HG02610 (cell line): ENCODE data around the gene GNAI2.
A peak's percentile ranks its signal among the peaks of the same experiment; 100 is the strongest.
"Not testable (repeated sequence)": the region's sequence is repeated elsewhere in the genome, so short reads cannot be mapped to it uniquely, and the experiment has no call there.

Experiments
- ATAC-seq: cut with Tn5 transposase; IDR thresholded peaks from one replicate; pipeline ENCODE4 v1.9.1; 2021; ENCODE audit warnings: mild to moderate bottlenecking, moderate library complexity; ENCODE audit not compliant: unreplicated experiment

The GNAI2 gene

DNA sequence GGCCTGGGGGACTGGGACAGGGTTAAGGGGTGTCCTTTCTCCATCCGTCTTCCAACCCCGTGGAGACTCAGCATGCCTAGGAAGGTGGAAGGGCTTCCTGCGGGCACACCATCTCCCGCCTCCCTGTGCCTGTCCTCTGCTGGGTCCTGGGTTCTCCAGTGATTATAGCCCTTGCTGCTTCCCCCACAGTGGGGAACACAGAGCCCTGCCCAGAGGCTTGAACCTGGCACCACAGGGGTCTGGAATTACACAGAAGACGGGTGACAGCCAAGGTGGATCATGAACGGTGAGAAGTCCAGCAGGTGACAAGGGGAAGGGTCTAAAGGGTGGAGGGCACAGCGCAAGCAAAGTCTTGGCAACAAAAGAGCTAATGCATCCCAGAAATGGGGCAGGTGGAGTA is 26.8 kb downstream of the GNAI2 start:
- ATAC-seq, result no peak

DNA sequence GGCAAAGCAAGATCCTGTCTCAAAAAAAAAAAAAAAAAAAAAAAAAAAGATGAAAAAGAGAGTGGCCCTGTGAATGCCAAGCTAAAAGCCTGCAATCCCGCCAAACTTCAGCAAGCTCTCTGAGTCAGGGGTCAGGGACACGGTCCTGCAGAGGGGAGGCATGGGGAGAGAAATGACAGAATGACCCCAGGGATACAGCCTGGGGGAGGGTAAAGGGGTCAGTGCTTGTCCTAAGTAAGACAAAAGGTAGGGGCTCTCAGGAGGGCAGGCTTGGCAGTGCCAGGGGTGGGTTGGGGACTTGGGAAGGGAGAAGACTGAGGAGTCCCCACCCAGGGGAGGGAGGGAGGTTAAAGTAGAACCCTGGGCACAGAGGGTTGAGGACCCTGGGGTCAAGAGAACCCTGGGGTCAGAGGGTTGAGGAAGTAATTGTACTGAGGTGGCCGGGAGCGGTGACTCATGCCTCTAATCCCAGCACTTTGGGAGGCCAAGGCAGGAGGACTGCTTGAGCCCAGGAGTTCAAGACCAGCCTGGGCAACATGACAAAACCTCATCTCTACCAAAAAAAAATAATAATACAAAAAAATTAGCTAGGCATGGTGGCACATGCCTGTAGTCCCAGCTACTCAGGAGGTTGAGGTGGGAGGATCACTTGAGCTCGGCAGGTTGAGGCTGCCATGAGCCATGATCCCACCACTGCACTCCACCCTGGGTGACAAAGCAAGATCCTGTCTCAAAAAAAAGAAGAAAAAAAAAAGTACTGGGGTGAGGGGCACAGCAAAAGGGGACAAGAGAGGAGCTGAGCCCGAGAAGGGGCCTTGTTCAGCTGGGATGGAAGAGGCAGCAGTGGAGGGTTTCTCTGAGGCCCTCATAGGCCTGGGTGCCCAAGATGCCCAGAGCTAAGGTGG is 27.7 kb downstream of the GNAI2 start:
- ATAC-seq, result no peak

DNA sequence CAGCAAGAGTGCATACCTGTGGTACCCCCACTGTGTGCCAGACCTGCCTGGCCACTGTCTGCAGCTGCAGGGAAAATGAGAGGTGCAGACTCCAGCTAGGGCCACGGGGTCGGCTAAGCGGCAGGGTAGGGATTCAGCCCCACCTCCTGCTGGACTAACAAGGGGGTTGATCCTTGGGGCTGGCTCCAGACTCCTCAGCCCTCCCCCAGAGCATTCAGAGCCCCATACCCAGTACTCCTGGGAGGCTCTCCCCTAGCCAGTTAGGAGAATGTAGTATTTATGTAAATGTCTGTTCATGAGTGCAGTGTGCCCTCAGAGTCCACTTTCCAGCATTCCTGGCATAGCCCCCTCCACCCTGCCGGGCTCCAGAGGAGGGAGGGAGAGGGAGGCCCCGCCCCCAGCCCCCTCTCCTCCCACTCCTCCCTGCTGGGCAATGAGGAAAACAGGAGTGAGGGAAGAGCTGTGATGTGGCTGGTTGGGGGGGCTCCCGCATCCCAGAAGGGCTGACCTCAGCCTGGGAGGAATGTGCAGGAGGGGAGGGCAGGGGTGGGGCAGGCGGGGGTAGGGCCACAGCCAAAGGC is 28.5 kb downstream of the GNAI2 start:
- ATAC-seq, result no peak

DNA sequence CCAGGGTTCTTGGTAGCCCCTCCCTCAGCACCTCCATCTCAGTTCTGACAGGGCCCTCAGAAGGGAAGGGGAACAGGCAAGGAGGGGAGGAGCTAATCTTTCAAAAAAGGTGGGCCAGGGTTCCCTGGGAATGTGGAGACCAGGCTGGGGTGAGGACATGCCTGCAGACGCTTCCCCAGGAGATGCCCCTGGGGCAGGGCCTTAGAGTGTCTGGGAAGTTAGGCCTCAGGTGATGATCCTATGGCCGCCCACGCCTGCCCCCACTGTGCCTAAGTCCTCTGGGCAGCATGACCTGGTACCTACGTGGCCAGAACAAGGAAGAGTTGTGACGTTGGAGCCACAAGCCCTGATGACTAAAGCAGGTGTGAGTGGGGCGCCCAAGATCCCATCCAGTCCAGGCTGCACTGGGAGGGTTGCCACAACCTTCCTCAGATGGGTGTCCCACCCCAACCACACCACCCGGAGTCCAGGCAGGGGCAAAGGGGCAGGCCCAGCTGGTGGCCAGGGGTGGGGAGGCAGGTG is 29.0 kb downstream of the GNAI2 start:
- ATAC-seq, result no peak

DNA sequence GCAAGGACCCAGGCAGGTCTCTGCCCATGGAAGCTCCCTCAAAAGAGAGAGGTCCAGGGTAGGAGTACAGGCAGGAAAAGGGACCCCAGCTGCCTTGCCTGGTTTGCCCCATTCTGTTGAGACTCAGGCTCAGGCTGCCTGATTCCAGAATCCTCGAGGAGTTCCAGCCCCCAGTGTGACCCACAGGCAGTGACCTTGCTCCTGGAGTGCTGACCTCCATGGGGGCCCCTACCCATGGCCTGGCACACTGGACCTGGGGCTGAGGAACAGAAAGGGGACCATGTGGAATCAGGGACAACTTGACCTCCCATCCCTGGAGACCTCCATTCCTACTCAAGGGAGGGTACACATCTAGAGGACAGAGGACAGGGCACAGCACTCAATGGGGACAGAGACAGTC is 29.6 kb downstream of the GNAI2 start:
- ATAC-seq, result no peak

DNA sequence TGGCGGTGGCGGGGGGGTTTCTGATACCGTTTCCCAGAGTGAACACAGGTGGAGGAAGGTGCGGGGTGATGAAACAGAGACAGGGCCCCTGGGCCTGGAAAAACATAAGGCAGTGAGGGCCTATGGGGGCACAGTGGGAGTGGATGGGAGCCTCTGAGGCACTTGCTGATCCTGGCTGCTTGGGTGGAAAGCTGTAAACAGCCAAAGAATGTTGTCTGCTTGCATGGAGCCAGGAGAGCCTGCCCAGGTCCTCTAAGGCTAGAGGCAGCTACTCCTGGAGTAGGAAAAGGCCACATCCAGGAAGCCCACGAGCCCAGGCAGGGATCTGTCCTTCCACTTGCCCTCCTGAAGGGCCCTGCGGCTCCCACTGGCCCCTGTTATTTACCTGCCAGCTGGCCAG is 30.0 kb downstream of the GNAI2 start:
- no peak for ATAC-seq

DNA sequence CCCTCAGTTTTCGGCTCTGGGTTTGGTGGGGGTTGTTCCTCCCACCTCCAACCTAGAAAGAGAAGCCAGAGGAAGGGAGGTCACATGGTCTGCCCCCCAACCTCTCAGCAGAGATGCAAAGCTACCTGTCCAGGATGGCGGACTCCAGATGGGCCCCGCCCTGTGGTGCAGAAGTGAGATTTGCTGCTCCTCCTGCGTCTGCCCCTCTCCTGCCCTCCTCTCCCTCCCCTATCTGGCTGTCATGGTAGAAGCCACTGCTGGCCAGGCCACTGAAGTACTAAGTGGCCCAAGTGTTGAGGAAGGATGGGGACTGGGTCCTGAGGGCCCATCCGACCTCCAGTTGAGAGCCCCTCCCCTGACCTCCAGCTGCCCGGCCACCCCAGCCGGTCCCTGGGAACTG is 30.8 kb downstream of the GNAI2 start:
- no peak for ATAC-seq

DNA sequence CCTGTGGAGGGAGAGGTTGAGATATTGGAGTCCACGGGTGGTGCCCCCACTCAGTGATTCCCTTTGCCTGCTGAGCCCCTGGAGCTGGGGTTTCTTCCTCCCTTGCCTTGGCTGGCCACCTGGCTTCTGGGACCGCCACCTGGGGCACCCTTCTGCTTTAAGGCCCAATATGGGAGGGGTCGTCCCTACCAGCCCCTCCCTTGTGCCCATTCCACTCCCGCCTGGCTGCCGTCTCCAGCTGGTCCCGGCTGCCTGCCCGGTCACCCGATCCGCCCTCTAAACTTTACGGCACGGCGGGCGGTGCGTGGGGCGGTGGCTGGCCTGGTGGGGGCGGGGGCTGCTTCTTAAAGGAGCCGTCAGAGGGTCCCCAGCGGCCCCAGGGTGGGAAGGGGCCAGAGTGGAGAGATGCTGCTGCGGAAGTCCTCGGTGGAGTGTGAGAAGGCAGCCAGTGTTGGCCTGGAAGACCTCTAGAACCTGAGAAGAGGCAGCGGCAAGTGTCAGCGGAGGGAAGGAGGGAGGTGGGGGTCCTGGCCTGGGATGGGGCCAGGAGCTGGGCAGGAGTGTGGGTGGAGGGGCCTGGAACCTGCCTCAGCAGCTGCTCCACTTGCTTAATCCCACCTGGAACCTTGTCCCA is 31.4 kb downstream of the GNAI2 start:
- no peak for ATAC-seq

DNA sequence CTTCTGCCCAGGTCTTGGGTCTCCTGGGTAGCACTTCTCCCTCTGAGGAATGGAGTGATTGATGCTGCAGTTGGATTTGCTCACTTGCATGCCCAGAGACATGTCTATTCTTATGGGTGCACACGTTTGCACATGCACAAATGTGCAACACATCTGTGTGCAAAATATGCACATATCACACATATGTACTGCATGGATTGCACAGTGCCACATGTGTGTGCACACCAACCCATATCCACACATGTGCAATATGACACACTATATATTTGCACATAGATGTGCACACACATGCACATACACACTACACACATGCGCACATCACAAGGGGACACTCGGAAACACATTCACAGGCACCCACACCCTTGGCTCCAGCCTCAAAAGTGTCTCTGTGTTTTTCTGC is 32.3 kb downstream of the GNAI2 start:
- ATAC-seq, result no peak

DNA sequence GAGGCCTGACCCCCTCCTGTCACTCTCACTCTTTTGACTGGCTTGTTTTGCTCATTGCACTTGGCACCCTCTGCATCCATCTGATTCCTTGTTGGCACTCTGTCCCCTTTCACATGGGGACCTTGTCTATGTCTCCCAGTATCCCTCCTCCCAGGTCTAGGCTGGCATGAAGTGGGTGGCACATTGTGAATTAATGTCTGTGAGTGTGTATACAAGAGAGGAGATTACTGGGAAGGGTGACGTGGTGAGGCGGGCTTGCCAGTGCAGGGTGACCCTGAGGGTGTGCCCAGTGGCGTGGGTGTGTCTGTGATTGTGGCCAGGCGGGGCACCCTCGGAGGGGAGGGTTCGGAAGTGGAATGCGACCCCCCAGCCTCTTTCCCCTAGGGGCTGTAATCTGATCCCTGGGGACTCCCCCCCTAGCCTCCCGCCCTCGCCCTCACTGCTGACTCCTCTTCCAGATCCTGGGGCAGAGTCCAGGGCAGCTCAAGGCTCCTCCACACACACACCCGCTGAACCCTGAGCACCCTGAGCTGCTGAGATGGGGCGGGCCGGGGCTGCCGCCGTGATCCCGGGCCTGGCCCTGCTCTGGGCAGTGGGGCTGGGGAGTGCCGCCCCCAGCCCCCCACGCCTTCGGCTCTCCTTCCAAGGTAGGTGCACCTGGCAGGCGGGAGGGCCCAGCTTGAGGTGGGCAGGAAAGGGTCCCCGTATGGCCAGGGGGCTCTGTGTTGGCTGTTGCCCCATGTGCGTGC is 32.9 kb downstream of the GNAI2 start, which contains the start of gene SEMA3B:
Gene SEMA3B, plus strand, starts transcription at position 445 of the 749 bp plus-strand sequence. Its CDS starts 94 bp downstream, at position 539.
- ATAC-seq, result no peak

DNA sequence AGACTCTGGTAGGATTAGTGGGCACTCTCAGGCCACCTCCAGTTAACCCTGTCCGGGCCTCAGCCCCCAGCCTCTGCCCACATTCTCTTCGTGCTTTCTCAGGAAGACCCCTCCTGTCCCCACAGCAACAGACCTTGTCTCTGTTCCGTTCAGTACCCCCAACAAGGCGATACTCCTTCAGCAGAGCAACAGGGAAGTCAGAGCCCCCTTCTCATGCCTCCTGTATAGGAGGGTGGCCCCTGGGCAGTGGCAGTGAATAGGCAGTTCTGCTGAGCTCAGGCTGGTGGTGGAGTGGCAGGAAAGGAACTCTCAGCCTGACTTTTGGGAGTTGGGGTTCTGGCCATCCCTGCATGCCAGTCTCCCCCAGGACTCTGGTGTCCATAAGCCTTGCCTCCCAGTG is 33.5 kb downstream of the GNAI2 start:
- no peak for ATAC-seq

DNA sequence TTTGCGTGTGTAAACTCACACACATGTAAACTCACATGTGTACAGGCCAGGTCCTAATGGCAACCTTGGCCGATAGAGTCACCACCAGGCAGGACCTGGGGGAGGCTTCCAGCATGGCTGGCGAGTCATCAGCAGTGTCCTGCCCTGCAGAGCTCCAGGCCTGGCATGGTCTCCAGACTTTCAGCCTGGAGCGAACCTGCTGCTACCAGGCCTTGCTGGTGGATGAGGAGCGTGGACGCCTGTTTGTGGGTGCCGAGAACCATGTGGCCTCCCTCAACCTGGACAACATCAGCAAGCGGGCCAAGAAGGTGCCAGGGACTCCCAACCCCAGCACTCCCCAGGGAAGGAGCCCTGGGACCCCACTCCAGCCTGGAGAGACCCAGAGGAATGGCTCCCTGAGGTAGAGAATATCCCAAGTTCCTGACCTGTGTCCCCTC is 34.0 kb downstream of the GNAI2 start:
- ATAC-seq, result no peak

DNA sequence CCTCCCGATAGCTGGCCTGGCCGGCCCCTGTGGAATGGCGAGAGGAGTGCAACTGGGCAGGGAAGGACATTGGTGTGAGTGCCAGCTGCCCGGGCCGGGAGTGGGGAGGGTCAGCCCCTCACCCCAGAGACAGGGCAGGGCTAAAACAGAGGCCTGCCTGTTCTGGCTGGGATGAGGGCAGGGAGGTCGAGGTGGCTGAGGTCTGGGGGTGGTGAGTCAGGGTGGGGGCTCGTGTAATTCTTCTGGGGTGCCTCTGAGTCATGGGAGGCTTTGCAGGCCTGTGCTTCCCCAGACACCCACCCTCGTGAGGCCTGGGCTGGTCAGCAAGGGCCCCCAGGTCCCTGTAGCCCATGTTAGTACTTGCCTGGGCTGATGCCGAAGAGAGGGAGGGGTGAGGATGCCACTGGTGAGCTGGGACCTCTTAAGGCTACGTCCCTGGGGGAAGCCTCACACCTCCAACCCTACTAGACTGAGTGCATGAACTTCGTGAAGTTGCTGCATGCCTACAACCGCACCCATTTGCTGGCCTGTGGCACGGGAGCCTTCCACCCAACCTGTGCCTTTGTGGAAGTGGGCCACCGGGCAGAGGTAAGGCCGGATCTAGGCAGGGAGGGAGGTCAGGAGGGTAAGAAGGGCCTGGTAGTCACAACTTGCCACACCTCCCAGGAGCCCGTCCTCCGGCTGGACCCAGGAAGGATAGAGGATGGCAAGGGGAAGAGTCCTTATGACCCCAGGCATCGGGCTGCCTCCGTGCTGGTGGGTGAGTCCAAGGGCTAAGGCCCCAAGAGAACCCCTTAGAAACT is 34.6 kb downstream of the GNAI2 start:
- no peak for ATAC-seq

DNA sequence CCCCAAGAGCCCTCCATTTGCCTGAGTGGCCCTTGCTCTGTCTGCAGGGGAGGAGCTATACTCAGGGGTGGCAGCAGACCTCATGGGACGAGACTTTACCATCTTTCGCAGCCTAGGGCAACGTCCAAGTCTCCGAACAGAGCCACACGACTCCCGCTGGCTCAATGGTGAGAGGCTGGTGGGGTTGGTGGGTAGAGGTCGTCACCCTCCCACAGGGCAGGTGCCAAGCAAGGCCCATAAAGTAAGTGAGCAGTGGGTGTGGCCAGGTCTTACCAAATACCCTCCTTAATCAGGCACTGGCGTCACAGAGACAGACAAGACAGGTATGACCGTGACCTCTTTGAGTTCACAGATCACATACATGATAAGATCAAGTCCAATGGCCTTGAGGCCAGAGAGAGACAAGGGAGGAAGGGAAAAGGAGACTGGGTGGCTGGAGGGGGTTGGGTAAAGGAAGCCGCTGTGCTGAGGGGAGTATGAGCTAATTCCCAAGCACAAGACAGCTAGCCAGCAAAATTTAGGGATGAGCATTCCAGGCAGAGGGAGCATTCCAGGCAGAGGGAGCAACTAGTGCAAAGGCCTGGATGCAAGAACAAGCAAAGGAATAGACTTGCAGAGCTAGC is 35.4 kb downstream of the GNAI2 start:
- ATAC-seq, result no peak

DNA sequence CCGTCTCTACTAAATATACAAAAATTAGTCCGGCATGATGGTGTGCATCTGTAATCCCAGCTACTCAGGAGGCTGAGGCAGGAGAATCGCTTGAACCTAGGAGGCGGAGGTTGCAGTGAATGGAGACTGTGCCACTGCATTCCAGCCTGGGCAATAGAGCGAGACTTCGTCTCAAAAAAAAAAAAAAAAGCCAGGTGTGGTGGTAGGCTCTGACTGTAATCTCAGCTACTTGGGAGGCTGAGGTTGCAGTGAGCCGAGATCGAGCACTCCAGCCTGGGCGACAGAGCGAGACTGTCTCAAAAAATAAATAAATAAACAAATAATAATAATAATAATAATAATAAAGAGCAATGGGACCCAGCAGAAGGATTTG is 36.5 kb downstream of the GNAI2 start:
- ATAC-seq, result not testable (repeated sequence)

DNA sequence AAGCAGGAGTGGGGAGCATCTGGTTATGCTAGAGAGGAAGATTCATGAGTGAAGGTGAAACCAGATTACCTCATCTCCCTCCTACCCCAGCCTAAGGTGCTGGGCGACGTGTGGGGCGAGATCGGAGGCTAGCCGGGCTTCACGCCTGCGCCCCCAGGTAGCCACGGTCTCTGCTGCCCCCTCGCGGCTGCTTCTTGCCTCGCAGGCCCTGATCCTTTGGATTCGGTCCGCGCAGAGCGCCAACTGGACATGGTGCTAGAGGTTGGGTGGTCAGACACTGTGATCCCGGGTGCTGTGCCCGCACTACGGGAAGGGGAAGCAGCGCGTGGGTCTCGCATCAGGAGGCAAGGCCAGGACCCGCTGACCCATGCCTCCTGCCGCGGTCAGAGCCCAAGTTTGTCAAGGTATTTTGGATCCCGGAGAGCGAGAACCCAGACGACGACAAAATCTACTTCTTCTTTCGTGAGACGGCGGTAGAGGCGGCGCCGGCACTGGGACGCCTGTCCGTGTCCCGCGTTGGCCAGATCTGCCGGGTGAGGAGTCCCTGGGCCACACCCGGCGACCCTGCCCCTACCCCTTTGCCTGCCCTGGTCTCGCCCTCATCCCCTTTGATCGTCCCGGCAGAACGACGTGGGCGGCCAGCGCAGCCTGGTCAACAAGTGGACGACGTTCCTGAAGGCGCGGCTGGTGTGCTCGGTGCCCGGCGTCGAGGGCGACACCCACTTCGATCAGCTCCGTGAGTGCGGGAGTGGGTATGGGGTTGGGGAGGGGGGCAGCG is 37.1 kb downstream of the GNAI2 start:
- ATAC-seq, result peak; percentile 75

DNA sequence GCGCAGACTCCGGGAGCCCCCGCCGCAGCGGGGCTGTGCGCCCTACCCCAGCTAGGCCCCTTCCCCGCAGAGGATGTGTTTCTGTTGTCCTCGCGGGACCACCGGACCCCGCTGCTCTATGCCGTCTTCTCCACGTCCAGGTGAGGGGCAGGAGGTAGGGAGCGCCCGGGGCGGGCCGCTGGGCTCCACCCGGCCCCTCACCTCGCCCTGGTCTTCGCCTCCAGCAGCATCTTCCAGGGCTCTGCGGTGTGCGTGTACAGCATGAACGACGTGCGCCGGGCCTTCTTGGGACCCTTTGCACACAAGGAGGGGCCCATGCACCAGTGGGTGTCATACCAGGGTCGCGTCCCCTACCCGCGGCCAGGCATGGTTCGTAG is 37.7 kb downstream of the GNAI2 start:
- no peak for ATAC-seq

DNA sequence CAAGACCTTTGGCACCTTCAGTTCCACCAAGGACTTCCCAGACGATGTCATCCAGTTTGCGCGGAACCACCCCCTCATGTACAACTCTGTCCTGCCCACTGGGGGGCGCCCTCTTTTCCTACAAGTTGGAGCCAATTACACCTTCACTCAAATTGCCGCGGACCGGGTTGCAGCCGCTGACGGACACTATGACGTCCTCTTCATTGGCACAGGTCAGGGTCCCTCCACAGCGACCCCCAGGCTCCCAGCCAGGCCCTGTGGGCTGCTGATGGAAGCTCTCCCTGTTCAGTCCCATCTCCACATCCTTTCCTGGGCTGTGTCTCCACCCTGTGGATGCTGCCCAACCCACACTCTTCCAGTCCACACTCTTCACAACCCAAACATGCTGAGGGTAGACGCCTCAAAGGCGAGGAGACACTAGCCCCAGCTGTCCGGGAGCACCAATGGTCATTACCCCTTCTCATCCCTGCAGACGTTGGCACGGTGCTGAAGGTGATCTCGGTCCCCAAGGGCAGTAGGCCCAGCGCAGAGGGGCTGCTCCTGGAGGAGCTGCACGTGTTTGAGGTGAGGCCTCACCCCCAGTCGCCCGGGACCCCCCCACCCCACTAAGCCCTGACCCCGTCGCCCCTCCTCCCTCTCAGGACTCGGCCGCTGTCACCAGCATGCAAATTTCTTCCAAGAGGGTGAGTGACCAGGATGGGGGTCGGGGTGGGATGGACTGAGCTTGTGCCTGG is 38.5 kb downstream of the GNAI2 start:
- no peak for ATAC-seq
